PFSK-1 (cell line): ENCODE measurements around the gene RAD51B.

Experiments used
- FOXP2 ChIP-seq: optimal IDR thresholded peaks from 2 replicates; pipeline ENCODE3; 2011; ENCODE audit warnings: borderline replicate concordance, control low read depth, inconsistent platforms; ENCODE audit not compliant: insufficient read depth; ENCODE audit errors: extremely low read length, extremely low read depth
- POLR2AphosphoS5 ChIP-seq: IDR thresholded peaks from 2 replicates; pipeline ENCODE4 v1.6.1; 2012; ENCODE audit warnings: low read depth, mild to moderate bottlenecking, control low read depth, low read length, moderate library complexity
- SIN3A ChIP-seq: IDR thresholded peaks from 2 replicates; pipeline ENCODE4 v1.6.1; 2012; ENCODE audit warnings: mild to moderate bottlenecking, low read length, moderate library complexity, borderline replicate concordance; ENCODE audit not compliant: insufficient read depth
- TAF1 ChIP-seq: IDR thresholded peaks from 2 replicates; pipeline ENCODE4 v1.6.1; 2012; ENCODE audit warnings: low read length, control low read depth, borderline replicate concordance; ENCODE audit not compliant: insufficient read depth
- TF ChIP-seq, protein P1 (sequence below), 2 experiments: IDR thresholded peaks; 2 replicates each; pipeline versions ENCODE4 v1.6.1 to v1.8.0; 2011 to 2012; ENCODE audit warnings: low read depth in 2 of 2, low read length in 2 of 2, control low read depth in 1 of 2, inconsistent platforms in 1 of 2, mild to moderate bottlenecking in 1 of 2, moderate library complexity in 1 of 2; ENCODE audit not compliant: insufficient read depth in 1 of 2

The RAD51B gene

GRCh38 chr14:68222726-68223125 is 403.1 kb downstream of the RAD51B start:
- TF ChIP-seq SIN3A (no peak), TAF1 (no peak), FOXP2 (no peak), POLR2AphosphoS5 (no peak)
- TF ChIP-seq, protein P1, sequence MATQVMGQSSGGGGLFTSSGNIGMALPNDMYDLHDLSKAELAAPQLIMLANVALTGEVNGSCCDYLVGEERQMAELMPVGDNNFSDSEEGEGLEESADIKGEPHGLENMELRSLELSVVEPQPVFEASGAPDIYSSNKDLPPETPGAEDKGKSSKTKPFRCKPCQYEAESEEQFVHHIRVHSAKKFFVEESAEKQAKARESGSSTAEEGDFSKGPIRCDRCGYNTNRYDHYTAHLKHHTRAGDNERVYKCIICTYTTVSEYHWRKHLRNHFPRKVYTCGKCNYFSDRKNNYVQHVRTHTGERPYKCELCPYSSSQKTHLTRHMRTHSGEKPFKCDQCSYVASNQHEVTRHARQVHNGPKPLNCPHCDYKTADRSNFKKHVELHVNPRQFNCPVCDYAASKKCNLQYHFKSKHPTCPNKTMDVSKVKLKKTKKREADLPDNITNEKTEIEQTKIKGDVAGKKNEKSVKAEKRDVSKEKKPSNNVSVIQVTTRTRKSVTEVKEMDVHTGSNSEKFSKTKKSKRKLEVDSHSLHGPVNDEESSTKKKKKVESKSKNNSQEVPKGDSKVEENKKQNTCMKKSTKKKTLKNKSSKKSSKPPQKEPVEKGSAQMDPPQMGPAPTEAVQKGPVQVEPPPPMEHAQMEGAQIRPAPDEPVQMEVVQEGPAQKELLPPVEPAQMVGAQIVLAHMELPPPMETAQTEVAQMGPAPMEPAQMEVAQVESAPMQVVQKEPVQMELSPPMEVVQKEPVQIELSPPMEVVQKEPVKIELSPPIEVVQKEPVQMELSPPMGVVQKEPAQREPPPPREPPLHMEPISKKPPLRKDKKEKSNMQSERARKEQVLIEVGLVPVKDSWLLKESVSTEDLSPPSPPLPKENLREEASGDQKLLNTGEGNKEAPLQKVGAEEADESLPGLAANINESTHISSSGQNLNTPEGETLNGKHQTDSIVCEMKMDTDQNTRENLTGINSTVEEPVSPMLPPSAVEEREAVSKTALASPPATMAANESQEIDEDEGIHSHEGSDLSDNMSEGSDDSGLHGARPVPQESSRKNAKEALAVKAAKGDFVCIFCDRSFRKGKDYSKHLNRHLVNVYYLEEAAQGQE (IDR thresholded peaks at IDR 0.05; ENCODE audit: insufficient read depth in 1 of 2, low read depth in 2 of 2, low read length in 2 of 2), result no peak

DNA sequence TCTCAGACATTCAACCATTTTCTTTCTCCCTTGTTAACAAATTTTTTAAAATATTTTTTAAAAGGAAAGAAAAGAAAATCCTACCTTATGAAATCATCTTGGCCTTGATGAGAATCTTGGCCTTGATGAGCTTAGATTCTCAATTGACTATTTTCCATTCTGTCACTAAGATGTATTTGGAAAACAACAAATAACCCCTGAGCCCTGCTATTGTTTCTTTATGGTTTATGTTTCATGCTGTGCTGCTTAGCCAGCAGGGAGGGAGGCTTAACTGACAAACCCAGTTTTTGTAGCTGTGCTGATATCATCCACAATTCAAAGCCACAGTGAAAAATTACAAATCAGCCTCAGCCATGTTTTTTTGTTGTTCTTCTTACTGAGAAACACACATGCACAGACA is 404.1 kb downstream of the RAD51B start:
- TF ChIP-seq SIN3A, result no peak
- TF ChIP-seq TAF1, result no peak
- TF ChIP-seq FOXP2, result no peak
- TF ChIP-seq POLR2AphosphoS5, result no peak
- TF ChIP-seq, protein P1 (IDR thresholded peaks at IDR 0.05; ENCODE audit: insufficient read depth in 1 of 2, low read depth in 2 of 2, low read length in 2 of 2), result no peak

DNA sequence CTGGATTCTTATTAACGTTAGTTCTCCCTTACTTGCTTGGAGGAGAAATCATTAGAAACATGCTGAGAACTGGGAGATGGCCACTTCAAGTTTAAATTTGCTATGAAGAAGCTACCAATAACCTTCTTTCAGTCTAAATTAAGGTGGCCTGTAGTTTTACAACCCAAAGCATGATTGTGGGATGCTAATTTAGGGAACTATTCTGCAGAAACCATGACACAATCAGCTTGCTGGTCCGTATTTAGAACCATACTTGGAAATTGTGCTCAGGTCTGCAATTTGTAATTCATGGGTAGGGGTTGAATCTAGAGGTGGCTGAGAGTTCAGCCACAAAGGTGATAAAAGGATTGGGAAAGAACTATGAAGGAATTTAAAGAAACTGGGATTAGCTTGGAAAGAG is 405.7 kb downstream of the RAD51B start:
- no peak for TF ChIP-seq POLR2AphosphoS5
- no peak for TF ChIP-seq FOXP2
- no peak for TF ChIP-seq SIN3A
- TF ChIP-seq, protein P1 (IDR thresholded peaks at IDR 0.05; ENCODE audit: insufficient read depth in 1 of 2, low read depth in 2 of 2, low read length in 2 of 2), result no peak
- no peak for TF ChIP-seq TAF1

GRCh38 chr14:68226523-68226922 is 406.9 kb downstream of the RAD51B start:
- TF ChIP-seq FOXP2, result no peak
- TF ChIP-seq SIN3A, result no peak
- TF ChIP-seq POLR2AphosphoS5, result no peak
- TF ChIP-seq, protein P1 (IDR thresholded peaks at IDR 0.05; ENCODE audit: insufficient read depth in 1 of 2, low read depth in 2 of 2, low read length in 2 of 2), result no peak
- TF ChIP-seq TAF1, result no peak

- TF ChIP-seq, protein P1 (IDR thresholded peaks at IDR 0.05; ENCODE audit: insufficient read depth in 1 of 2, low read depth in 2 of 2, low read length in 2 of 2), result no peak
- TF ChIP-seq TAF1 (no peak), SIN3A (no peak), FOXP2 (no peak)
Observed at GRCh38 chr14:68228656-68229055, 409.1 kb downstream of the RAD51B start.
